Ecto neural progenitor cell (in vitro differentiated cells): ENCODE measurements around the gene CDRT15L2.
"Not testable (repeated sequence)": the region's sequence is repeated elsewhere in the genome, so short reads cannot be mapped to it uniquely, and the experiment has no call there.

Experiments
- DNase-seq: peaks from one replicate; pipeline ENCODE4 v3.0.0-alpha.2; 2018; ENCODE audit warnings: low spot score

The CDRT15L2 gene

DNA sequence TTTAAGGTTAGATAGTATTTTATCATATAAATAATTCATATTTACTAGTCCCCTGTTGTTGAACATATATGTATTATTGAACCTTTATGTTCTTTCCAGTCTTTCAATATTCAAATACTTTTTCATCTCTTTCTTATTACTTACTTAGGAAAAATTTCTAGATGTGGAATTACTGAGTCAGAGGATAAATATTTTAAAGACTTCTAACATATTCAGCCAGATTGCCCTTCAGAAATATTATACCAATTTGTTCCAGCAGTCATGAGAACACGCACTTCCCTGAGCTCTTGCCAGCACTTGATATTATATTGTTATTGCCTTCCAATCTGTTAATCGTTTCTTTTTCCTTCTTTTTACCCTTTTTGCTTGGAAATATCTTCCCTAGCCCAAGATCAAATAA lies 4.5 kb upstream of the CDRT15L2 start:
- DNase-seq, result not testable (repeated sequence)

GRCh38 chr17:20583891-20584577 lies 4.5 kb downstream of the CDRT15L2 start:
- DNase-seq, result not testable (repeated sequence)

- DNase-seq, result not testable (repeated sequence)
These were observed 9.4 kb downstream of the CDRT15L2 start for GRCh38 chr17:20588744-20589453.

DNA sequence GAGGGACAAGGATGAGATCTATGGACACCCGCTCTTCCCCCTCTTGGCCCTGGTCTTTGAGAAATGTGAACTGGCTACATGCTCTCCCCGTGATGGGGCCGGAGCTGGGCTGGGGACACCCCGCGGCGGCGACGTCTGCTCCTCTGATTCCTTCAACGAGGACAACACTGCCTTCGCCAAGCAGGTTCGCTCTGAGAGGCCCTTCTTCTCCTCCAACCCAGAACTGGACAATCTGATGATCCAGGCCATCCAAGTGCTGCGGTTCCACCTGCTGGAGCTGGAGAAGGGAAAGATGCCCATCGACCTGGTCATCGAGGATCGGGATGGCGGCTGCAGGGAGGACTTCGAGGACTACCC lies 9.9 kb downstream of the CDRT15L2 start:
- DNase-seq, result not testable (repeated sequence)

DNA sequence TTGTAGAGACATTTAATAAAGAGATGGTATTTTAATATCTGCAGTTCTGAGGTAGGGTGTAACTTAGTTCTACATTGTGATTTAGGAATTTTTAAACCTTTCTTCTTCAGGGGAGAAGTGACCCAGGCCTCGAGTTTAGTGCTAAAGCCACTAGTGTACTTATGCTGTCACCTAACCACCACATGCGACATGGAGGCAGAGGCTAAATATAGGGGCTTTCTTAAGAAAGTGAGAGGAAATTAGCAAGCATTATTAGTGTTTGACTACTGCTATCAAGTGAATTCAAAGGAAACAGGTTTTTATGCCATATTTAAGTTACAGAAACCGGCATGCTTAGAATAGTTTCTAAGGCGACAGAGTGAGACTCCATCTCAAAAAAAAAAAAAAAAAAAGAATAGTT lies 11.5 kb downstream of the CDRT15L2 start:
- not testable (repeated sequence) for DNase-seq

- not testable (repeated sequence) for DNase-seq
These were observed 26.0 kb downstream of the CDRT15L2 start for GRCh38 chr17:20605568-20605967.

- DNase-seq, result not testable (repeated sequence)
These were observed 30.0 kb downstream of the CDRT15L2 start for GRCh38 chr17:20609490-20609889.

- no peak for DNase-seq
These were observed 31.8 kb downstream of the CDRT15L2 start for GRCh38 chr17:20611309-20611708.

- no peak for DNase-seq
These were observed 33.1 kb downstream of the CDRT15L2 start for GRCh38 chr17:20612635-20613034.

DNA sequence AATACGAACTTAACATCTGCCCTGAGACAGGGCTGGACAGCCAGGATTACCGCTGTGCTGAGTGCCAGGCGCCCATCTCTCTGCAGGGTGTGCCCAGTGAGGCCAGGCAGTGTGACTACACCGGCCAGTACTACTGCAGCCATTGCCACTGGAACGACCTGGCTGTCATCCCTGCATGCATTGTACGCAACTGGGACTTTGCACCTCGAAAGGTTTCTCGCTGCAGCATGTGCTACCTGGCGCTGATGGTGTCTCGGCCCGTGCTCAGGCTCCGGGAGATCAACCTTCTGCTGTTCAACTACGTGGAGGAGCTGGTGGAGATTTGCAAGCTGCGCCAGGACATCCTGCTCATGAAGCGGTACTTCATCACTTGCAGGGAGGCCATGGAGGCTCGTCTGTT lies 33.7 kb downstream of the CDRT15L2 start:
- no peak for DNase-seq

- DNase-seq, result no peak
These were observed 34.4 kb downstream of the CDRT15L2 start for GRCh38 chr17:20613905-20614304.

DNA sequence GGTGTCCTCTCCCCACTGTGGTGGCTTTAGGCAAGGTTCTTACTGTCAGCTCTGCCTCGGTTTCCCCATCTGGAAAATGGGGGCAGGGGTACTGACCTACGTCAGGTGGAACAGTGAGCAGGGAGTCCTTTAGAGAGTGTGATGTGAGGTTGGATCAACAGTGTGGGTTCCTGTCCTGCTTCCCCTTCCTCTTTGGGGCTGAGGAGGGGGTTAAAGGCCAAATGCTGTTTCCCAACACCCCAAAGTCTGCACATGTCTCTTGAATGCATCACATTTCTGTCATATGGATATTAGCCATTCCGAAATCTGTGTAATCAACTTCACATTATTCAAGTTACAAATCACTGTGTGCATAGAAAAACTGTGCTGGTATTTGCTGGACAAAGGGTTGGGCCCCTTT lies 35.9 kb downstream of the CDRT15L2 start:
- DNase-seq, result not testable (repeated sequence)
